ENCODE data around the gene FAM120A.

- TF ChIP-seq CTCF (IDR thresholded peaks at IDR 0.05) (no peak), EP300 (IDR thresholded peaks at IDR 0.05) (no peak)
These were observed 161.7 kb downstream of the FAM120A start for GRCh38 chr9:93613174-93613573.

Data from sigmoid colon (tissue), 4 donors.